ENCODE measurements around the gene THSD7A.

- TF ChIP-seq POLR2A (IDR thresholded peaks at IDR 0.05; ENCODE audit: low read depth, low read length) = no peak
- TF ChIP-seq TAF1 (IDR thresholded peaks at IDR 0.05; ENCODE audit: low read depth, low read length) = no peak
Observed at GRCh38 chr7:11775401-11775800, 56.6 kb downstream of the THSD7A start.

Measured in GM12891 (cell line).